ENCODE data around the gene TRIM3.
A peak's percentile ranks its signal among the peaks of the same experiment; 100 is the strongest.

The TRIM3 gene

GRCh38 chr11:6480299-6480914 is 6.7 kb upstream of the TRIM3 start:
- no peak for DNase-seq

GRCh38 chr11:6476571-6476970 is 2.8 kb upstream of the TRIM3 start:
- no peak for DNase-seq

GRCh38 chr11:6475936-6476335 is 2.2 kb upstream of the TRIM3 start:
- peak; percentile 92 for DNase-seq

- peak; percentile 29 for DNase-seq
These were observed 1.2 kb upstream of the TRIM3 start for GRCh38 chr11:6474806-6475500.

- no peak for DNase-seq
These were observed 662 bp upstream of the TRIM3 start for GRCh38 chr11:6474413-6474792.

- DNase-seq: peak; percentile 29
These were observed 807 bp downstream of the TRIM3 start for GRCh38 chr11:6472934-6473333.

GRCh38 chr11:6469599-6469998 is 4.1 kb downstream of the TRIM3 start:
- peak; percentile 8 for DNase-seq

- DNase-seq: peak; percentile 97
These were observed 4.8 kb downstream of the TRIM3 start for GRCh38 chr11:6468712-6469495.

GRCh38 chr11:6459099-6459450 is 14.7 kb downstream of the TRIM3 start:
- no peak for DNase-seq

GRCh38 chr11:6458352-6459098 is 15.2 kb downstream of the TRIM3 start:
- no peak for DNase-seq

GRCh38 chr11:6457581-6458320 is 16.0 kb downstream of the TRIM3 start:
- DNase-seq: no peak

- DNase-seq: no peak
These were observed 17.2 kb downstream of the TRIM3 start for GRCh38 chr11:6456361-6457073.

- DNase-seq: no peak
These were observed 18.7 kb downstream of the TRIM3 start for GRCh38 chr11:6455070-6455469.

GRCh38 chr11:6453152-6453551 is 20.6 kb downstream of the TRIM3 start:
- no peak for DNase-seq

- no peak for DNase-seq
These were observed 21.5 kb downstream of the TRIM3 start for GRCh38 chr11:6452219-6452618.

- DNase-seq: no peak
These were observed 25.2 kb downstream of the TRIM3 start for GRCh38 chr11:6448574-6448973.

GRCh38 chr11:6443269-6444003 is 30.3 kb downstream of the TRIM3 start:
- DNase-seq: peak; percentile 63

- no peak for DNase-seq
These were observed 31.3 kb downstream of the TRIM3 start for GRCh38 chr11:6442441-6442840.

- no peak for DNase-seq
These were observed 32.8 kb downstream of the TRIM3 start, which contains the start of gene HPX for GRCh38 chr11:6440906-6441358. Gene HPX (minus strand): TSS chr11:6440987. CDS start chr11:6440963, 24 bp downstream.

GRCh38 chr11:6438979-6439571 is 34.7 kb downstream of the TRIM3 start:
- DNase-seq: peak; percentile 76

- DNase-seq: no peak
These were observed 35.7 kb downstream of the TRIM3 start for GRCh38 chr11:6437993-6438392.
